HepG2 (cell line): Measurements from ENCODE around the gene NPSR1. TPM values are rescaled to one million over a fixed set of nuclear protein-coding genes. Genes with fewer than 3 reads are reported as not detected.
A peak's percentile ranks its signal among the peaks of the same experiment; 100 is the strongest.

Experiments
- ARNT2 ChIP-seq: sonication (generic); formaldehyde crosslinking; IDR thresholded peaks from 2 replicates; pipeline ENCODE4 v1.8.0; 2022; ENCODE audit warnings: mild to moderate bottlenecking, low read depth, missing genetic modification reagents, moderate library complexity
- CREB1 ChIP-seq, 2 experiments: fragments of 450-650 bp in 1 of 2; IDR thresholded peaks; 2 replicates each; pipeline ENCODE4 v1.6.1; 2016 to 2017; ENCODE audit warnings: control low read depth in 1 of 2, mild to moderate bottlenecking in 1 of 2, missing compliant biosample characterization in 1 of 2, missing genetic modification characterization in 1 of 2
- DNMT3B ChIP-seq: conservative IDR thresholded peaks from 2 replicates; pipeline ENCODE4 v1.6.1; 2016; ENCODE audit warnings: missing biosample characterization, control low read depth
- MED13 ChIP-seq: sonication (generic); formaldehyde crosslinking; IDR thresholded peaks from 2 replicates; pipeline ENCODE4 v1.5.0; 2020; ENCODE audit warnings: missing genetic modification reagents
- NBN ChIP-seq: fragments of 450-650 bp; conservative IDR thresholded peaks from 2 replicates; pipeline ENCODE4 v1.6.1; 2017
- NCOR1 ChIP-seq: fragments of 200-600 bp; sonication (generic); IDR thresholded peaks from 2 replicates; pipeline ENCODE4 v1.7.0; 2017; ENCODE audit warnings: antibody characterized with exemption, low read length, borderline replicate concordance
- NONO ChIP-seq, 2 experiments: fragments of 450-650 bp in 1 of 2; sonication (generic) in 1 of 2; formaldehyde crosslinking in 1 of 2; IDR thresholded peaks in 1 of 2; conservative IDR thresholded peaks in 1 of 2; 2 replicates each; pipeline versions ENCODE4 v1.6.1 to v1.8.0; 2017 to 2022; ENCODE audit warnings: mild to moderate bottlenecking in 1 of 2, missing genetic modification reagents in 1 of 2, moderate library complexity in 1 of 2
- REST ChIP-seq, 2 experiments: IDR thresholded peaks; 2 replicates each; pipeline ENCODE4 v1.6.1; 2011 to 2012; ENCODE audit warnings: low read length in 2 of 2, borderline replicate concordance in 1 of 2, low read depth in 1 of 2, mild to moderate bottlenecking in 1 of 2, moderate library complexity in 1 of 2
- SP5 ChIP-seq: IDR thresholded peaks from 2 replicates; pipeline ENCODE4 v1.6.1; 2016; ENCODE audit warnings: low read depth, borderline replicate concordance
- U2AF1 ChIP-seq: fragments of 200-400 bp; formaldehyde crosslinking; optimal IDR thresholded peaks from 2 replicates; pipeline ENCODE3; 2017; ENCODE audit warnings: mild to moderate bottlenecking, low read depth, low read length
- ZBTB34 ChIP-seq: sonication (generic); formaldehyde crosslinking; IDR thresholded peaks from 2 replicates; pipeline ENCODE4 v1.8.0; 2022; ENCODE audit warnings: mild to moderate bottlenecking, missing genetic modification reagents
- ZNF224 ChIP-seq: sonication (generic); formaldehyde crosslinking; IDR thresholded peaks from 2 replicates; pipeline ENCODE4 v1.5.0; 2020; ENCODE audit warnings: mild to moderate bottlenecking, missing genetic modification reagents
- ZNF331 ChIP-seq: sonication (generic); formaldehyde crosslinking; IDR thresholded peaks from 2 replicates; pipeline ENCODE4 v1.4.0; 2020; ENCODE audit warnings: missing genetic modification reagents
- ZNF678 ChIP-seq: sonication (generic); formaldehyde crosslinking; IDR thresholded peaks from 2 replicates; pipeline ENCODE4 v1.4.0; 2020; ENCODE audit warnings: mild to moderate bottlenecking, missing genetic modification reagents
- polyA plus RNA-seq, 8 experiments: library from polyadenylated mRNA; depleted of rRNA in 3 of 8; stranded (reverse) in 7 of 8; unstranded in 1 of 8; fragments of >200 nt; fragmentation: Illumina TruSeq in 4 of 8; extraction: Trizol in 4 of 8; gene quantifications; 2 replicates each; pipeline versions ENCODE4 v1.2.1 to v1.2.3, GENCODE V29; 2011 to 2016; ENCODE audit warnings: low read depth in 4 of 8, missing spikeins in 1 of 8, mixed read lengths in 1 of 8; ENCODE audit not compliant: insufficient read depth in 1 of 8
- total RNA-seq, 5 experiments: library from RNA; depleted of rRNA; stranded (reverse); fragments of >200 nt; fragmentation: Illumina TruSeq; extraction: Trizol; gene quantifications; 2 replicates each; pipeline ENCODE4 v1.2.3, GENCODE V29; 2016; ENCODE audit warnings: low read depth in 1 of 5
- TF ChIP-seq, protein P1 (sequence below): IDR thresholded peaks from 2 replicates; pipeline ENCODE4 v1.6.1; 2016; ENCODE audit warnings: low read depth, missing genetic modification reagents, missing compliant biosample characterization

NPSR1 gene
- total and polyA plus RNA-seq, 2 of the 13 experiments (the other 11 are each of a cell fraction or from before 2014, with no cell fraction given), result not detected

DNA sequence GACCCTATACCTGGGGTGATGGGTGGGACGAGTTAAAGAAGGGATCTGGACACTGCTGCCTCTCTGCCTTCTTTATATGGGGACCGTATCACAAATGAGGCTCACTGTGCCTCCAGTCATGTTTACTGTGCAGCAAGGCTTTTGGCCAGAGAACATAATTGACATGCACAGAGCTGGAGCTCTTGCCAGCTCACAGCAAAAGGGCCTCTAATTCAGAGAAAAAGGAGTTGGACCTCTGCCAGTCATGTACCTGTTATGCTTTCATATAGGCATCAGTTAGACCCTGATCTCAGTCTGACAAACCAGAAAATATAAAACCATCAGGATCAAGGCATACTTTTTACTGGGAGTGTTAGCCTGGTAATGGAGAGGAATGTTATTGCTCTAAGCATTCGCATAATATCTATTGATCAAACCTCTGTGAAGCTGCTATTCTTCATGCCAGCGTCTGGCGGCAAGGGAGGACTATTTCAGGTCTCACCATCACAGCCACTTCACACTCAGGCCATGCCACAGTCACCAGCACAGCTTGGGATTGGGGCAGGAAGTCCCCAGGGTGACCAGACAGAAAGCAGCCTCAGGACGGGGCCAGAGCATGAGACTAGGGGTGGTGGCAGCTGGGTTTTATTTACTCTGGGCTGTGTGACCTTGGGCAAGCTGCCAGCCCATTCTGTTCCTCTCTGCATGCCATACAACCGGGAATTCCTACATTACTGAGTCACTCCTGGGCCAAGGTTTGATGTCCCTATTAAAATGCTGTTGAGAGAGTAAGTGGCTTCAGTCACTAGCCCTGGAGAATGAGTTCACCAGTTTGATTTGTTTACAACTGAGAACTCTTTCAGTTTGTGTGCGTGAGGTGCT lies 90.1 kb downstream of the NPSR1 start (continued):
- TF ChIP-seq REST (IDR thresholded peaks at IDR 0.05; ENCODE audit: borderline replicate concordance in 1 of 2, low read depth in 1 of 2, low read length in 2 of 2), result peak in 1 of 2 experiments; percentile 55; a peak in 1 of 4 replicates
- TF ChIP-seq CREB1 (IDR thresholded peaks at IDR 0.05), result no peak
- peak; percentile 63 for TF ChIP-seq CREB1 (CRISPR knock-in tag; IDR thresholded peaks at IDR 0.05)
- TF ChIP-seq ZNF678 (CRISPR knock-in tag), result no peak
- peak; percentile 53; the same call in 1 of the 2 replicates for TF ChIP-seq NCOR1
- TF ChIP-seq ZBTB34 (CRISPR knock-in tag), result peak; percentile 79
- peak; percentile 36; the same call in 1 of the 2 replicates for TF ChIP-seq SP5 (CRISPR knock-in tag)
- TF ChIP-seq DNMT3B (CRISPR knock-in tag), result peak; percentile 69; the same call in 1 of the 2 replicates
- peak; percentile 80 for TF ChIP-seq U2AF1
- no peak for TF ChIP-seq NONO (IDR thresholded peaks at IDR 0.05)
- TF ChIP-seq NONO (CRISPR knock-in tag; conservative IDR thresholded peaks at IDR 0.05), result peak; percentile 81
- TF ChIP-seq ZNF331 (CRISPR knock-in tag), result peak; percentile 81
- no peak for TF ChIP-seq NBN
- peak; percentile 88 for TF ChIP-seq ARNT2 (CRISPR knock-in tag)
- TF ChIP-seq MED13 (CRISPR knock-in tag), result peak; percentile 90; the same call in 1 of the 2 replicates
- TF ChIP-seq, protein P1, sequence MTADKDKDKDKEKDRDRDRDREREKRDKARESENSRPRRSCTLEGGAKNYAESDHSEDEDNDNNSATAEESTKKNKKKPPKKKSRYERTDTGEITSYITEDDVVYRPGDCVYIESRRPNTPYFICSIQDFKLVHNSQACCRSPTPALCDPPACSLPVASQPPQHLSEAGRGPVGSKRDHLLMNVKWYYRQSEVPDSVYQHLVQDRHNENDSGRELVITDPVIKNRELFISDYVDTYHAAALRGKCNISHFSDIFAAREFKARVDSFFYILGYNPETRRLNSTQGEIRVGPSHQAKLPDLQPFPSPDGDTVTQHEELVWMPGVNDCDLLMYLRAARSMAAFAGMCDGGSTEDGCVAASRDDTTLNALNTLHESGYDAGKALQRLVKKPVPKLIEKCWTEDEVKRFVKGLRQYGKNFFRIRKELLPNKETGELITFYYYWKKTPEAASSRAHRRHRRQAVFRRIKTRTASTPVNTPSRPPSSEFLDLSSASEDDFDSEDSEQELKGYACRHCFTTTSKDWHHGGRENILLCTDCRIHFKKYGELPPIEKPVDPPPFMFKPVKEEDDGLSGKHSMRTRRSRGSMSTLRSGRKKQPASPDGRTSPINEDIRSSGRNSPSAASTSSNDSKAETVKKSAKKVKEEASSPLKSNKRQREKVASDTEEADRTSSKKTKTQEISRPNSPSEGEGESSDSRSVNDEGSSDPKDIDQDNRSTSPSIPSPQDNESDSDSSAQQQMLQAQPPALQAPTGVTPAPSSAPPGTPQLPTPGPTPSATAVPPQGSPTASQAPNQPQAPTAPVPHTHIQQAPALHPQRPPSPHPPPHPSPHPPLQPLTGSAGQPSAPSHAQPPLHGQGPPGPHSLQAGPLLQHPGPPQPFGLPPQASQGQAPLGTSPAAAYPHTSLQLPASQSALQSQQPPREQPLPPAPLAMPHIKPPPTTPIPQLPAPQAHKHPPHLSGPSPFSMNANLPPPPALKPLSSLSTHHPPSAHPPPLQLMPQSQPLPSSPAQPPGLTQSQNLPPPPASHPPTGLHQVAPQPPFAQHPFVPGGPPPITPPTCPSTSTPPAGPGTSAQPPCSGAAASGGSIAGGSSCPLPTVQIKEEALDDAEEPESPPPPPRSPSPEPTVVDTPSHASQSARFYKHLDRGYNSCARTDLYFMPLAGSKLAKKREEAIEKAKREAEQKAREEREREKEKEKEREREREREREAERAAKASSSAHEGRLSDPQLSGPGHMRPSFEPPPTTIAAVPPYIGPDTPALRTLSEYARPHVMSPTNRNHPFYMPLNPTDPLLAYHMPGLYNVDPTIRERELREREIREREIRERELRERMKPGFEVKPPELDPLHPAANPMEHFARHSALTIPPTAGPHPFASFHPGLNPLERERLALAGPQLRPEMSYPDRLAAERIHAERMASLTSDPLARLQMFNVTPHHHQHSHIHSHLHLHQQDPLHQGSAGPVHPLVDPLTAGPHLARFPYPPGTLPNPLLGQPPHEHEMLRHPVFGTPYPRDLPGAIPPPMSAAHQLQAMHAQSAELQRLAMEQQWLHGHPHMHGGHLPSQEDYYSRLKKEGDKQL (CRISPR knock-in tag), result peak; percentile 74; the same call in 1 of the 2 replicates
- 0 out of 2 replicates have a peak, but pooled peaks have one; percentile 38 for TF ChIP-seq ZNF224 (CRISPR knock-in tag)
